Transverse colon (tissue), 3 donors: ENCODE results near the gene CASP8.

Source experiments
- EP300 ChIP-seq: sonication (generic); formaldehyde crosslinking; IDR thresholded peaks from one replicate; pipeline ENCODE4 v1.6.1; 2017; ENCODE audit warnings: antibody characterized with exemption, low read depth
- POLR2A ChIP-seq: fragments of 450-650 bp; IDR thresholded peaks from one replicate; pipeline ENCODE4 v1.6.1; 2016; ENCODE audit warnings: antibody characterized with exemption, mild to moderate bottlenecking, moderate library complexity
- POLR2AphosphoS5 ChIP-seq, 3 donors: sonication (generic); formaldehyde crosslinking; IDR thresholded peaks; one replicate each; pipeline ENCODE4 v1.6.1; 2016; ENCODE audit warnings: antibody characterized with exemption in 3 of 3

GRCh38 chr2:201320257-201320656, 59.9 kb downstream of the CASP8 start:
- TF ChIP-seq EP300 (no peak), POLR2A (no peak), POLR2AphosphoS5 (IDR thresholded peaks at IDR 0.05) (no peak)
